HG02885 (cell line): Measurements from ENCODE around the gene GSK3B.
"Not testable (repeated sequence)": the region's sequence is repeated elsewhere in the genome, so short reads cannot be mapped to it uniquely, and the experiment has no call there.

ENCODE experiments used
- ATAC-seq: cut with Tn5 transposase; IDR thresholded peaks from one replicate; pipeline ENCODE4 v1.9.1; 2021; ENCODE audit warnings: mild to moderate bottlenecking; ENCODE audit not compliant: unreplicated experiment, poor library complexity

Gene GSK3B

GRCh38 chr3:120059081-120059864 is 35.0 kb downstream of the GSK3B start:
- ATAC-seq, result no peak

GRCh38 chr3:120057626-120058025 is 36.6 kb downstream of the GSK3B start:
- no peak for ATAC-seq

DNA sequence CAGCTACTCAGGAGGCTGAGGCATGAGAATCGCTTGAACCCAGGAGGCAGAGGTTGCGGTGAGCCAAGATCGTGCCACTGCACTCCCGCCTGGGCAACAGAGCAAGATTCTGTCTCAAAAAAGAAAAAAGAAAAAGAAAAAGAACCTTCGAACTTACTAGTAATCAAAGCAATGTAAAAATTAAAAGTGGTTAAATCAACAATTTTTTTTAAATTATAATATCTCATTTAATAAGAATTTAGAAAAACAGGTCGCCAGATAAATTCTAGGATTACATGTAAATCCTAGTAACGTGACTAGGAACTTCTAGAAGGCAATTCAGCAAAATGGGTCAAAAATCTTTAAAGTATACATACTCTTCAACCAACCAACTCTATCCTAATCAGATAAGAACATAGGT is 37.2 kb downstream of the GSK3B start:
- no peak for ATAC-seq

DNA sequence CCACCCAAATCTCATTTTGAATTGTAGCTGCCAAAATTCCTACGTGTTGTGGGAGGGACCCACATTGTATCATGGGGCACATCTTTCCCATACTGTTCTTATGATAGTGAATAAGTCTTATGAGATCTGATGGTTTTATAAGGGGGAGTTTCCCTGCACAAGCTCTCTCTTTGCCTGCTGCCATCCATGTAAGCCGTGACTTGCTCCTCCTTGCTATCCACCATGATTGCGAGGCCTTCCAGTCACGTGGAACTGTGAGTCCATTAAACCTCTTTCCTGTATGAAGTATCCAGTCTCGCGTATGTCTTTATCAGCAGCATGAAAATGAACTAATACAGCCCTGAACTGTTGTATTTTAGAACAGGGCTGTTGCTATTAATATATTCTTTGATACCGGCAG is 40.6 kb downstream of the GSK3B start:
- ATAC-seq, result not testable (repeated sequence)

DNA sequence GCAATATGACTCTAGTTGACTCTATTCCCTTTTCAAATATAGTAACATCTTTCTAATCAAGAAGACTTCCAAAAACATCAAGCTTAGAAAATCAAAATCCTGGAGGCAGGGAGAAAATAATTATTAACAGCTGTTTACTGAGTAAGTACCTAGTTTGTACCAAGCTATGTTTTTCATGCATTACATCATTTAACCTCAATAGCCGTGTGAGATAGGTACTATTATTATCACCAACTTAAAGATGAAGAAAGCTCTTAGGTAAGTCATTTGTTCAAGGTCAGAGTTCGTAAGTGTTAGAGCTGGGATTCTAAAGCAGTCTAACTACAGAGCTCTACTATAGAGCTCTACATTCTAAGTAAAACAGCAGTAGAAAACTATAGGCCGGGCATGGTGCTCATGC is 41.6 kb downstream of the GSK3B start:
- ATAC-seq, result peak; percentile 47

DNA sequence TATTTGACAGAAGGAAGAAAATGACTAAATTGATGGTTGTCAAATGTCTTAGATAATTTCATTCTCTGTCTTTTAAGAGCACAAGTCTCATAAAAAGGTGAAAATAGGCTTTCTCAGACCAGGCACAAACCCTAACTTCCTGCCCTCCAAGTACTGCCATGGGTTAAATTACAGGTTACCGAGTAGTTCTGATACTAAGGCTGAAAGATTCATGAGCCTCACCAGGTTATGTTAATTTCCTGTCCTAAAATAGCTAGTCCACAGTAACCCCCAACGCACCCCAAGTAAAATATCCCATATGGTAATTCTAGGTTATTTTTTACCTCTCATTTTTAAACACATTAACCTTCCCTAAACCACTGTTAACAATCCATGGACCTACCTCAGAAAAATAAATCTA is 42.0 kb downstream of the GSK3B start:
- peak; percentile 86 for ATAC-seq

DNA sequence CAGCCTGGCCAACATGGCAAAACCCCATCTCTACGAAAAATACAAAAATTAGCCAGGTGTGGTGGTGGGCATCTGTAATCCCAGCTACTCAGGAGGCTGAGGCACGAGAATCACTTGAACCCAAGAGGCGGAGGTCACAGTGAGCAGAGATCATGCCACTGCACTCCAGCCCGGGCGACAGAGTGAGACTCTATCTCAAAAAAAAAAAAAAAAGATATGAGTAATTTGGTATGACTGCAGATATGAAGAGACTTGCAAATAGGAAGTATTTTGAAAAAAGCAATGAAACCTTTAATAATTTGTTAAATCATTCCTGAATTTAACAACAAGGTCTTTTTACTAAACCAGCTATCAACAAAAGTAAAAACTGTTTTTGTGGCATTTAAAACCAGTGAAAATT is 42.7 kb downstream of the GSK3B start:
- not testable (repeated sequence) for ATAC-seq

- no peak for ATAC-seq
These were observed 44.2 kb downstream of the GSK3B start for GRCh38 chr3:120049881-120050539.

DNA sequence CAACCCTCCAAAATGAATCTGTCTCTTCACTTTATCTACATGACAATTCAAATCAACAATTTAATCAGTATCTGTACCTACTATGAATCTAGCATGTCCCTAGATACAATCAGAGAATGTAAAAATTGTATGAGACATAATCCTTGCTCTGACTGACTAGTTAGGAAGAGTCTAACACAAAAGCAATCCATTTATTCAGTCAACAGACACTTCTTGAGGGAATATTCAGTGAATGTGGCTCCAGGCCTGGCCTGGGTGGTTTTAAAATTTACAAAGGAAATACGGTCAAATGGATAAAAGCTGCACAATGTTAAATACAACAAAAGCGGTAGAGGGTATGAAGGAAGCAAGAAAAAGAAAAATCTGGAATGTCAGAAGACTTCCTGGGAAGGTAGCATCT is 45.2 kb downstream of the GSK3B start:
- ATAC-seq, result no peak

DNA sequence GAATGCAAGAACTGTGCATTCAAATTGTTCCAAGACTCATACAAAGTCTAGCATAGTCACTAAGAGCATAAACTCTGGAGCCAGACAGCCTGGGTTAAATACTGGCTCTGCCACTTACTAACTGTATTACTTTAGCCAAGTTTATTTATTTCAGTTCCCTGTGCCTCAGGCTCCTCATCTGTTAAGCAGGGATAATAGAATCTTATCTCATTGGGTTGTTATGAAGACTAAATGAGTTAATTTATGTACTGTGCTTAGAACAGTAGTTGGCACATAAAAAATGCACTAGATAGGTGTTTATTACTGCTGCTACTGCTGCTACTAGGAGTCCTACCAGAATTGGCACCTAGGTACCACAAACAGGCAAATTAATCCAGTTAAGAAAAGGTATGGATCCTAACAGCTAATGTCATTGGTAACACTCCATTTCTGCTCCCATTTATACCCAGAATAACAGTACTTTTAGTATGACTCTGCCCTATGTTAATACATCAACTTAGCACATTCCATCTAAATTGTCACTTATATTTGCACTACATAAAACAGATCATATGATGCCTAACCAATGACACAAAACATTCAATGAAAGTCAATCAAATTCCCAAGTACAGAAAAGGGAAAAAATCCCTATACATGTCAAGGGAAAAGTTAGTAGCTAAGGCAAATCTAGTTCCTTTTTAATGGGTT is 45.7 kb downstream of the GSK3B start:
- no peak for ATAC-seq

DNA sequence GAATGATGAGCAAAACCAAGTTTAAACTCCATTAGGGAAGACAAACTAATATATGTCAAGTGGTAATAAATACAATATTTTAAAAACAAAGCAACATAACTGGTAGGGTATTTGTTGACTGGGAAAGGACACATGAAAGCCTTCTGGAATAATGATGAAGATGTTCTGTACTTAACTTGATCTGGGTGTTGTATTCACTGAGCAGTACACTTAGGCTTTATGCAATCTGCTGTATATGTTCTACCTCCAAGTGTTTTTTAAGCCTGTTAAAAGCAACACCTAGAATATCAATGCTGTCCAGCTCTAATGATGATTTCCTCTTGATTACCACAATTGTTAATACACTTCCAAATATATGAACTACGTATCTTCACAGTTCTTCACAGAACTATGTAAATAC is 46.6 kb downstream of the GSK3B start:
- ATAC-seq, result no peak

GRCh38 chr3:120040813-120041377 is 53.4 kb downstream of the GSK3B start:
- ATAC-seq, result no peak

- ATAC-seq, result no peak
These were observed 54.3 kb downstream of the GSK3B start for GRCh38 chr3:120039642-120040610.

DNA sequence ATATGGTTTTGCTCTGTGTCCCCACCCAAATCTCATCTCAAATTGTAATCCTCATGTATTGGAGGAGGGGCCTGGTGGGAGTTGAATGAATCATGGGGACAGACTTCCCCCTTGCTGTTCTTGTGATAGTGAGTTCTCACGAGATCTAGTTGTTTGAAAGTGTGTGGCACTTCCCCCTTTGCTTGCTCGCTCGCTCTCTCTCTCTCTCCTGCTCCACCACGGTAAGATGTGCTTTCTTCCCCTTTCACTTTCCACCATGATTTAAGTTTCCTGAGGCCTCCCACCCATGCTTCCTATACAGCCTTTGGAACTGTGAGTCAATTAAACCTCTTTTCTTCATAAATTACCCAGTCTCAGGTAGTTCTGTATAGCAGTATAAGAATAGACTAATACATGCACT is 60.7 kb downstream of the GSK3B start:
- no peak for ATAC-seq

DNA sequence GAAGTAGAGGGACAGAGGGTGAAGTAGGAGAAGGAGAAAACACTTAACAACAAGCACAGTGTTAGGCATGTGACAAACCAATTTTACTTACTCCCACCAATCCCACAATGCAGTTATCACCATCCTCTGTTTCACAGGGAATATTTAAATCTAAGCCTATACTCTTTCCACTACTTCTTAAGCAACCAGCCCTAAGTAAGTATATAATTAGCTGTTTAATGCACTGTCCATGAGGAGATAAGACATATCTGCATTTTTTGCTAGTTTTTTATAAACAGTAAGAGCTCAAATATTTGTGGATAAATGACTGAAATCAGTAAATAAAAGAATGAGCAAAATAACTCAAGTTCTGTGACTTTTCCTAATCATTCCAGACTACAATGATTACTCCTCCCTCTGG is 62.7 kb downstream of the GSK3B start:
- ATAC-seq, result no peak

DNA sequence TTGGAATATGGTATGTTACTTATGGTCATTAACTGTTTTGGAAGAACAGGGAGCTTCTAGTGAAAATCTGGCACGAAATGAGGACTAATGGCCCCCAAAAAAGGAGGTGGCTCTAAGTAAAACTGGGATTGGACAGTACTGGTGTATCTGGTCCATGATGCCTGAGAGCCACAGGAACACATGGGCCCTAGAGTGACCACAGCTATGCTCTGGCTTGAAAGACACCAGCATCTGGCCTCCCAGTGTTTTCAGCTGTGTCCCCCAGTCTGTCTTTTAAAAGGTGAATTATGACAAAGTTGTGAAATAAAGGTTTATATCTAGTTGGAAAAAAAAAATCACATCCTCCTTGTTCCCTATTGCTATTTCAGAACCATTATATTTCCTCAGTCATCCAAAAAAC is 64.5 kb downstream of the GSK3B start:
- ATAC-seq, result no peak

DNA sequence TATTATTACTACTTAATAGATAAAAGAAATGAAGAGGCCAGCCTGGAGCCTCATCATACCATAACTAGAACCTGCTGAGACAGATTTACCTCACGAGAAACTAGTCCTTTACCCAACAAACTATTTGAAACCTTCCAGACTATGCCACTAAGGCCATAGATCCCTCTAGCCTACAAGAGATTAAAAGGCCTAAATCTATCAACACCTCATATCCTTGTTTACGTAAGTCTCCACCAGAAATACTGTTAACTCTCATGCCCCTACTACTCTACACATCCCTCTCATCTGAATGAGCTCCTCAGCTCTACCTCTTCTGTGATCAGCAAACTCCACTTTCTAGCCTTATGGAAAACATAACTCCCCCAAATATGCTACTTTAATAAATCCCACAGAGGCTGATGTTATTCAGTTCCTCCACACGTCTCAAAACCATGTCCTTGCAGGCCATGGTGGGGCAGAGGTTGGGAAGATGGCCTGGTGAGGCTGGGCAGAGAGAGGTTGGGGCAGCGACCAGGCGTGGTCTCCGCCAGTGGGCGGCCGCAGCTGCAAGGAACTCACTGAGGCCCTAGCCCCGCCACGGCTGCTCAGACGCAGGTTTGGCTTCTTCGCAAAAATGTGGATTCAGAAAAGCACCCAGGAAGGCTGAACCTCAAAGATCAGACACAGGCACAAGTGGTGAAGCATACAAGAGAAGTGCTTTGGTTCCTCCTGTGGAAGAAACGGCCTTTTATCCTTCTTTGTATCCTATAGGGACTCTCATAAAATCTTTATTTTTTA is 65.8 kb downstream of the GSK3B start:
- no peak for ATAC-seq

DNA sequence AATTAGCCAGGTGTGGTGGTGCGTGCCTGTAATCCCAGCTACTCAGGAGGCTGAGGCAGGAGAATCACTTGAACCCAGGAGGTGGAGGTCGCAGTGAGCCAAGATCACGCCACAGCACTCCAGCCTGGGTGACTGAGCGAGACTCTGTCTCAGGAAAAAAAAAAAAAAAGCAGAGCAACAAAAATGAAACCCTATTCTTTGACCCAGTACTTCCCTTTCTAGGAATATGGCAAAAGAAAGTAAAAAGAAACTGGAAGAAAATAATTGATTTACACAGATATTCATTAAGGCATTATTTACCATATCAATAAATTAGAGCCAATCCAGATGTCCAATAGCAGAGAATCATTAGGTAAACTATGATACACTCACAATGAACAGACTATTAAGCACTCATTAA is 67.0 kb downstream of the GSK3B start:
- ATAC-seq, result no peak

GRCh38 chr3:120025520-120025919 is 68.7 kb downstream of the GSK3B start:
- ATAC-seq, result no peak
